Cortex of kidney (tissue), 1 donor: ENCODE data around the gene MBD5.

ENCODE experiments used
- DNase-seq: peaks from one replicate; lab custom pipeline; 2025; lab: John Stamatoyannopoulos, UW

MBD5 gene

GRCh38 chr2:148124271-148124670, 103.4 kb downstream of the MBD5 start:
- no peak for DNase-seq

GRCh38 chr2:148130581-148130980, 109.7 kb downstream of the MBD5 start:
- no peak for DNase-seq

- DNase-seq = no peak
These were observed 111.5 kb downstream of the MBD5 start for GRCh38 chr2:148132412-148132811.

GRCh38 chr2:148135705-148136104, 114.8 kb downstream of the MBD5 start:
- DNase-seq = no peak

GRCh38 chr2:148136441-148136840, 115.5 kb downstream of the MBD5 start:
- no peak for DNase-seq

- DNase-seq = no peak
These were observed 141.1 kb downstream of the MBD5 start for GRCh38 chr2:148161909-148162435.

- DNase-seq = no peak
These were observed 142.0 kb downstream of the MBD5 start for GRCh38 chr2:148162871-148163270.

GRCh38 chr2:148165975-148166374, 145.1 kb downstream of the MBD5 start:
- no peak for DNase-seq

- DNase-seq = no peak
These were observed 146.4 kb downstream of the MBD5 start for GRCh38 chr2:148167241-148167766.

GRCh38 chr2:148167855-148168254, 147.0 kb downstream of the MBD5 start:
- DNase-seq = no peak

- no peak for DNase-seq
These were observed 151.4 kb downstream of the MBD5 start for GRCh38 chr2:148172131-148172753.

GRCh38 chr2:148173168-148173567, 152.3 kb downstream of the MBD5 start:
- no peak for DNase-seq

GRCh38 chr2:148177559-148177958, 156.7 kb downstream of the MBD5 start:
- DNase-seq = no peak

GRCh38 chr2:148179724-148180123, 158.8 kb downstream of the MBD5 start:
- DNase-seq = no peak

GRCh38 chr2:148184976-148185375, 164.1 kb downstream of the MBD5 start:
- no peak for DNase-seq

- no peak for DNase-seq
These were observed 174.0 kb downstream of the MBD5 start for GRCh38 chr2:148194882-148195281.

GRCh38 chr2:148201075-148202004, 180.4 kb downstream of the MBD5 start:
- DNase-seq = no peak

- no peak for DNase-seq
These were observed 181.3 kb downstream of the MBD5 start for GRCh38 chr2:148202237-148202636.

- no peak for DNase-seq
These were observed 186.2 kb downstream of the MBD5 start for GRCh38 chr2:148207111-148207510.

GRCh38 chr2:148209603-148210002, 188.7 kb downstream of the MBD5 start:
- no peak for DNase-seq

GRCh38 chr2:148218326-148219075, 197.6 kb downstream of the MBD5 start:
- no peak for DNase-seq

GRCh38 chr2:148221166-148221565, 200.3 kb downstream of the MBD5 start:
- DNase-seq = no peak
